HepG2 (cell line): ENCODE measurements around the gene YLPM1. TPM values are rescaled to one million over a fixed set of nuclear protein-coding genes. Genes with fewer than 3 reads are reported as not detected.

ENCODE experiments used
- ATAC-seq: fragments of 200-7000 bp; cut with Tn5 transposase; 3 replicates; pipeline ENCODE4 v1.9.1; 2020; ENCODE audit warnings: mild to moderate bottlenecking, moderate library complexity
- BruUV-seq: library from RNA; stranded (reverse); fragments of 400-500 nt; replicated peaks from 2 replicates; lab custom pipeline; 2021; lab: Mats Ljungman, UMichigan
- CTCF ChIA-PET: fragments of 300-600 bp; formaldehyde crosslinking; extraction: SDS; loops from one replicate; lab custom pipeline; 2021; ENCODE audit warnings: low total read pairs, inconsistent platforms, low intra/inter-chr PET ratio; lab: Yijun Ruan, JAX
- POLR2A ChIA-PET: fragments of 350-600 bp; sonication (Branson Sonifier 250); formaldehyde crosslinking; loops from one replicate; lab custom pipeline; 2020; ENCODE audit warnings: antibody characterized with exemption, inconsistent platforms; lab: Yijun Ruan, JAX
- DNase-seq: peaks from one replicate; pipeline ENCODE4 v3.0.0-alpha.2; 2015; ENCODE audit warnings: low spot score
- FAIRE-seq: peaks from 3 replicates; lab custom pipeline; 2011; peaks lifted over from hg19 to GRCh38; lab: Jason Lieb, UNC
- H2AFZ ChIP-seq: one replicate; pipeline ENCODE4 v1.6.1; 2011; ENCODE audit warnings: low read length, inconsistent platforms
- H3K27ac ChIP-seq: fragments of 300-600 bp; 3 replicates; pipeline ENCODE4 v1.8.0; 2011; ENCODE audit warnings: mixed run types, mild to moderate bottlenecking, mixed read lengths, low read length, inconsistent platforms; ENCODE audit not compliant: insufficient read depth; ENCODE audit errors: extremely low read length
- H3K27me3 ChIP-seq, 2 experiments: fragments of 200-600 bp in 1 of 2; 2 replicates in 1 of 2; 3 replicates in 1 of 2; pipeline versions ENCODE4 v1.6.0 to v1.8.0; 2011; ENCODE audit warnings: low read length in 2 of 2, mild to moderate bottlenecking in 2 of 2, moderate library complexity in 2 of 2, inconsistent platforms in 1 of 2; ENCODE audit not compliant: insufficient read depth in 2 of 2, control insufficient read depth in 1 of 2
- H3K36me3 ChIP-seq, 2 experiments: fragments of 200-600 bp in 1 of 2; replicated peaks in 1 of 2; 2 replicates in 1 of 2; 3 replicates in 1 of 2; pipeline versions ENCODE4 v1.5.1 to v1.8.0; 2011; ENCODE audit warnings: low read length in 2 of 2, inconsistent platforms in 1 of 2; ENCODE audit not compliant: insufficient read depth in 2 of 2, control insufficient read depth in 1 of 2
- H3K4me1 ChIP-seq: 2 replicates; pipeline ENCODE4 v1.5.1; 2012; ENCODE audit warnings: low read length, inconsistent platforms; ENCODE audit not compliant: insufficient read depth
- H3K4me2 ChIP-seq: 2 replicates; pipeline ENCODE4 v1.6.0; 2011; ENCODE audit warnings: low read depth, low read length, inconsistent platforms
- H3K4me3 ChIP-seq, 3 experiments: fragments of 200-600 bp in 1 of 3; sonication (generic), shearing (Covaris generic) in 1 of 3; replicated peaks in 1 of 3; 2 replicates each; pipeline ENCODE4 v1.5.1; 2011 to 2016; ENCODE audit warnings: low read length in 3 of 3, inconsistent platforms in 2 of 3, low read depth in 2 of 3, mild to moderate bottlenecking in 2 of 3, control low read depth in 1 of 3, mixed read lengths in 1 of 3; ENCODE audit not compliant: insufficient read depth in 1 of 3
- H3K79me2 ChIP-seq: one replicate; pipeline ENCODE4 v1.6.1; 2011; ENCODE audit warnings: low read length, inconsistent platforms; ENCODE audit not compliant: insufficient read depth
- H3K9ac ChIP-seq: 2 replicates; pipeline ENCODE4 v1.6.0; 2011; ENCODE audit warnings: mild to moderate bottlenecking, low read depth, low read length, inconsistent platforms; ENCODE audit not compliant: insufficient read depth
- H3K9me3 ChIP-seq: 2 replicates; pipeline ENCODE4 v1.5.1; 2012; ENCODE audit warnings: mild to moderate bottlenecking, low read length
- H4K20me1 ChIP-seq: 2 replicates; pipeline ENCODE4 v1.6.0; 2011; ENCODE audit warnings: inconsistent platforms, mild to moderate bottlenecking, low read length, moderate library complexity; ENCODE audit not compliant: insufficient read depth
- ARID3A ChIP-seq: IDR thresholded peaks from 2 replicates; pipeline ENCODE4 v1.6.1; 2012; ENCODE audit warnings: low read depth, low read length, improper control_type of control experiment
- ATF1 ChIP-seq: IDR thresholded peaks from 2 replicates; pipeline ENCODE4 v1.6.1; 2016; ENCODE audit warnings: mild to moderate bottlenecking, control low read depth
- FOXA3 ChIP-seq: IDR thresholded peaks from 2 replicates; pipeline ENCODE4 v1.6.1; 2016; ENCODE audit warnings: missing genetic modification reagents, missing compliant biosample characterization
- FOXJ3 ChIP-seq: sonication (generic); formaldehyde crosslinking; IDR thresholded peaks from 2 replicates; pipeline ENCODE4 v1.4.0; 2020; ENCODE audit warnings: missing genetic modification reagents, mild to moderate bottlenecking, borderline replicate concordance
- FOXP4 ChIP-seq: sonication (generic); formaldehyde crosslinking; IDR thresholded peaks from 2 replicates; pipeline ENCODE4 v1.4.0; 2020; ENCODE audit warnings: missing genetic modification reagents
- MAF1 ChIP-seq: sonication (generic); formaldehyde crosslinking; IDR thresholded peaks from 2 replicates; pipeline ENCODE4 v1.5.0; 2020; ENCODE audit warnings: missing genetic modification reagents, borderline replicate concordance
- MED1 ChIP-seq: sonication (generic); formaldehyde crosslinking; IDR thresholded peaks from 2 replicates; pipeline ENCODE4 v1.4.0; 2020; ENCODE audit warnings: missing genetic modification reagents
- ONECUT2 ChIP-seq: sonication (generic); formaldehyde crosslinking; IDR thresholded peaks from 2 replicates; pipeline ENCODE4 v1.4.0; 2020; ENCODE audit warnings: missing genetic modification reagents
- SAP130 ChIP-seq: IDR thresholded peaks from 2 replicates; pipeline ENCODE4 v1.6.1; 2016; ENCODE audit warnings: low read depth
- SIX1 ChIP-seq: sonication (generic); formaldehyde crosslinking; IDR thresholded peaks from 2 replicates; pipeline ENCODE4 v1.4.0; 2020; ENCODE audit warnings: missing genetic modification reagents, borderline replicate concordance
- SMARCE1 ChIP-seq: fragments of 450-650 bp; IDR thresholded peaks from 2 replicates; pipeline ENCODE4 v1.6.1; 2017; ENCODE audit warnings: borderline replicate concordance
- SOX5 ChIP-seq: IDR thresholded peaks from 2 replicates; pipeline ENCODE4 v1.6.1; 2016; ENCODE audit warnings: borderline replicate concordance
- SSRP1 ChIP-seq: IDR thresholded peaks from 2 replicates; pipeline ENCODE4 v1.6.1; 2016; ENCODE audit warnings: control low read depth
- TBP ChIP-seq: sonication (generic); formaldehyde crosslinking; IDR thresholded peaks from 2 replicates; pipeline ENCODE4 v1.5.0; 2020; ENCODE audit warnings: missing genetic modification reagents
- TBX3 ChIP-seq: fragments of 450-650 bp; IDR thresholded peaks from 2 replicates; pipeline ENCODE4 v1.6.1; 2017; ENCODE audit warnings: antibody characterized with exemption, mild to moderate bottlenecking, inconsistent platforms, borderline replicate concordance
- ZBTB7A ChIP-seq: sonication (generic); formaldehyde crosslinking; IDR thresholded peaks from 2 replicates; pipeline ENCODE4 v1.8.0; 2022; ENCODE audit warnings: mild to moderate bottlenecking, missing genetic modification reagents
- ZFP41 ChIP-seq: sonication (generic); formaldehyde crosslinking; IDR thresholded peaks from 2 replicates; pipeline ENCODE4 v1.4.0; 2020; ENCODE audit warnings: mild to moderate bottlenecking, missing genetic modification reagents, borderline replicate concordance
- ZNF382 ChIP-seq: sonication (generic); formaldehyde crosslinking; IDR thresholded peaks from 2 replicates; pipeline ENCODE4 v1.5.0; 2020; ENCODE audit warnings: missing genetic modification reagents, mild to moderate bottlenecking, borderline replicate concordance
- ZNF446 ChIP-seq: sonication (generic); formaldehyde crosslinking; IDR thresholded peaks from 2 replicates; pipeline ENCODE4 v1.5.0; 2020; ENCODE audit warnings: mild to moderate bottlenecking, missing genetic modification reagents
- WGBS: methylation state at CpG from one replicate; pipeline ENCODE4 v1.1.6; 2017; ENCODE audit warnings: low lambda C conversion rate; 5-methylcytosine and 5-hydroxymethylcytosine counted together
- in situ Hi-C: cut with HindIII; loops from 2 replicates; pipeline ENCODE4 v1.10.0; 2017; ENCODE audit warnings: low pct_unique_long_range_greater_than_20kb; ENCODE audit not compliant: extremely low pct_ligation_motif_present
- intact Hi-C: fragments of 100-400 bp; cut with micrococcal nuclease; formaldehyde crosslinking; loops from one replicate; pipeline ENCODE4 v1.10.0; 2022; ENCODE audit not compliant: unreplicated experiment
- polyA plus RNA-seq, 8 experiments: library from polyadenylated mRNA; depleted of rRNA in 3 of 8; stranded (reverse) in 7 of 8; unstranded in 1 of 8; fragments of >200 nt; fragmentation: Illumina TruSeq in 4 of 8; extraction: Trizol in 4 of 8; gene quantifications; 2 replicates each; pipeline versions ENCODE4 v1.2.1 to v1.2.3, GENCODE V29; 2011 to 2016; ENCODE audit warnings: low read depth in 4 of 8, missing spikeins in 1 of 8, mixed read lengths in 1 of 8; ENCODE audit not compliant: insufficient read depth in 1 of 8
- total RNA-seq, 5 experiments: library from RNA; depleted of rRNA; stranded (reverse); fragments of >200 nt; fragmentation: Illumina TruSeq; extraction: Trizol; gene quantifications; 2 replicates each; pipeline ENCODE4 v1.2.3, GENCODE V29; 2016; ENCODE audit warnings: low read depth in 1 of 5
- TF ChIP-seq, protein P1 (sequence below): sonication (generic); formaldehyde crosslinking; IDR thresholded peaks from 2 replicates; pipeline ENCODE4 v1.8.0; 2022; ENCODE audit warnings: mild to moderate bottlenecking, missing genetic modification reagents; ENCODE audit not compliant: insufficient replicate concordance
- TF ChIP-seq, protein P2 (sequence below): IDR thresholded peaks from 2 replicates; pipeline ENCODE4 v1.6.1; 2016; ENCODE audit warnings: missing genetic modification reagents, missing compliant biosample characterization

The YLPM1 gene
- total and polyA plus RNA-seq, 2 of the 13 experiments (the other 11 are each of a cell fraction or from before 2014, with no cell fraction given), result 6.7 to 21.9 TPM

DNA sequence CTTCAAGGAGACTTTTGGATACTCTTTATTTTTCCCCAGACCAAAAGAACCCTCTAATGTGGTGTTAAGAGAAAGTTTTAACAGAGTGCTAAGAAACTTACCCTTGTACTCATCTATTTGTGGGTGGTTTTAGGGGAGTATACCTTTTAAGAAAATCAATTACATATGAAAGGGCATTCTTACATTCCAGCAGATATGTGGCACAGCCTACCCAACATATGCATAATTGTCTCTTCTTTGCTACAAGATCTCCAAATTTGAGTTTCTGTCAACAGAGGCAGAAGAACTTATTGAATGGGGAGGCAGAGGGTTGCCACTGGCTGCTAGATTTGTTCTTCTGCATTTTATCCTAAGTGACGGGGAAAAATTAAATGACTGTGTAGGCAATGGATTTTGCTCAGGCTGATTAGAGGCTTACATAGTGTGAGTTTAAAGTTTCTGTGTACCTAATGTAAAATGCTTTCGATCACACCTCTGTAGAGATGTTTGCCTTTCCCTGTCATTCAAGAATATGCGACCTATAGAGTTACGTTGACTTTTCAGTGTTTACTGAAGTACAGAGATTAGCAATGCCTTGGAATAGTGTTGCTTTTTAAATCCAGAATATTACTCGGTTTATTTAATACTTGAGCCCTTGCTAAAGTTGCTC, 58.3 kb downstream of the YLPM1 start:
- CTCF ChIA-PET, result no interaction called here
- Histone ChIP-seq H3K27me3 (no peaks in the 10 kb centered on the region), H3K4me1 (peaks cover 27% of the 10 kb centered on the region), H2AFZ (no peak overlapping the region), H3K9me3 (no peaks in the 10 kb centered on the region), H3K79me2 (no peaks in the 10 kb centered on the region), H4K20me1 (no peaks in the 10 kb centered on the region), H3K4me3 (no peak overlapping the region), H3K27ac (peak overlapping the region; percentile 50), H3K4me2 (peak overlapping the region; percentile 26; the same call in 1 of the 2 replicates), H3K36me3 (peaks cover 9 to 35% of the 10 kb centered on the region in 2 experiments), H3K9ac (no peak overlapping the region)
- FAIRE-seq, result peak; percentile 56
- intact Hi-C loops (no loop called here), in situ Hi-C loops (no loop called here)
- BruUV-seq, result no TSS peak
- peak; percentile 74 for DNase-seq
- POLR2A ChIA-PET, result no interaction called here
- peak; percentile 99 for ATAC-seq
- WGBS, result 11% methylated on average over 5 of the region's 5 CpGs
- TF ChIP-seq ZFP41 (CRISPR knock-in tag) (no peak), SSRP1 (CRISPR knock-in tag) (no peak), ZNF446 (CRISPR knock-in tag) (no peak), ATF1 (CRISPR knock-in tag) (no peak), SIX1 (CRISPR knock-in tag) (peak; percentile 89), FOXP4 (peak; percentile 72), ONECUT2 (CRISPR knock-in tag) (peak; percentile 24; the same call in 1 of the 2 replicates), MED1 (peak; percentile 25; the same call in 1 of the 2 replicates), TBX3 (peak; percentile 91; the same call in 1 of the 2 replicates), ZNF382 (CRISPR knock-in tag) (no peak), ARID3A (0 out of 2 replicates have a peak, but pooled peaks have one; percentile 43), SMARCE1 (no peak), SAP130 (peak; percentile 57), SOX5 (peak; percentile 39; the same call in 1 of the 2 replicates), MAF1 (CRISPR knock-in tag) (no peak), FOXJ3 (peak; percentile 68; the same call in 1 of the 2 replicates), TBP (CRISPR knock-in tag) (no peak), FOXA3 (CRISPR knock-in tag) (peak; percentile 57), ZBTB7A (CRISPR knock-in tag) (no peak)
- TF ChIP-seq, protein P1, sequence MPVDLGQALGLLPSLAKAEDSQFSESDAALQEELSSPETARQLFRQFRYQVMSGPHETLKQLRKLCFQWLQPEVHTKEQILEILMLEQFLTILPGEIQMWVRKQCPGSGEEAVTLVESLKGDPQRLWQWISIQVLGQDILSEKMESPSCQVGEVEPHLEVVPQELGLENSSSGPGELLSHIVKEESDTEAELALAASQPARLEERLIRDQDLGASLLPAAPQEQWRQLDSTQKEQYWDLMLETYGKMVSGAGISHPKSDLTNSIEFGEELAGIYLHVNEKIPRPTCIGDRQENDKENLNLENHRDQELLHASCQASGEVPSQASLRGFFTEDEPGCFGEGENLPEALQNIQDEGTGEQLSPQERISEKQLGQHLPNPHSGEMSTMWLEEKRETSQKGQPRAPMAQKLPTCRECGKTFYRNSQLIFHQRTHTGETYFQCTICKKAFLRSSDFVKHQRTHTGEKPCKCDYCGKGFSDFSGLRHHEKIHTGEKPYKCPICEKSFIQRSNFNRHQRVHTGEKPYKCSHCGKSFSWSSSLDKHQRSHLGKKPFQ, result peak; percentile 90
- TF ChIP-seq, protein P2, sequence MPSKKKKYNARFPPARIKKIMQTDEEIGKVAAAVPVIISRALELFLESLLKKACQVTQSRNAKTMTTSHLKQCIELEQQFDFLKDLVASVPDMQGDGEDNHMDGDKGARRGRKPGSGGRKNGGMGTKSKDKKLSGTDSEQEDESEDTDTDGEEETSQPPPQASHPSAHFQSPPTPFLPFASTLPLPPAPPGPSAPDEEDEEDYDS, result 0 out of 2 replicates have a peak, but pooled peaks have one; percentile 14
